Measurements from ENCODE around the gene RRAD.

Gene RRAD

DNA sequence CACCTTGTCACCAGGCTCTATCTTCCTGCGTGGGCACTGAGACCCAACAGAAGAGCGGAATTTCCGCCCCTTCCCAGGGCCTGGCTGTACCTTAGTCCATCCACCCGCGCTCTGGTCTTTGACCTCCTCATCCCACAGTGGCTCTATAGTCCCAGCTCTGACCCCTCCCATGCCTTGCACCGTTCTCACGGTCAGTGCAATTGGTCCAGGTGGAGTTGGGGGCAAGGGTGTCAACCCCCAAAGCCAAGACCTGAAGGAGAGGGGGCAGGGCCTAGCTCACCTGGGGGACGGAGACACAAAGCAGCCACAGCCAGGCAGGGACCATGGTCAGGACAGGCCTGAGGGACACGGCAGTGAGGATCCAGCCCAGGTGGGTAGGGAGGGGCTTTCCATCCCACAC lies 7.6 kb downstream of the RRAD start:
- DNase-seq (ENCODE audit: low read depth in 3 of 3, low spot score in 1 of 3): no peak

- DNase-seq (ENCODE audit: low read depth in 3 of 3, low spot score in 1 of 3): no peak
Measured at GRCh38 chr16:66916518-66916917, 8.8 kb downstream of the RRAD start.

DNA sequence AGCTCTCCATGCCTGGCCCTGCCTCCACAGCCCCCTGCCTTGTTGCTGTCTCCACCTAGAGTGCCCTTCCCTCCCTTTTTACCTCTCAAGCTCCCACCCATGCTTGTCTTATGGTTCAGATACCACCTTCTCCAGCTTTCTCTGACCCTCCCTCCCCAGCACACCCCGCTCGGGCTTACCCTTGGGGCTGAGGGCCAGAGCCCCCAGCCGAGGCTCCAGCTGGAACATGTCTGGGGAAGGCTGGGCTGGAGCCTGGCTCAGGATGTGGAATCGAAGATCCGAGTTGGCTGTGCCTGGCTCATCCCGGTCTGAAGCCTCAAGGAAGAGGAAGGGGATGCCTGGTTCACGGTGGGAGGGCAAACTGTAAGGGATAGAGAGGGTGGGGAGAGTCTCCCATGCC lies 10.3 kb downstream of the RRAD start:
- DNase-seq (ENCODE audit: low read depth in 3 of 3, low spot score in 1 of 3): no peak

GRCh38 chr16:66914541-66914940 lies 10.8 kb downstream of the RRAD start:
- DNase-seq (ENCODE audit: low read depth in 3 of 3, low spot score in 1 of 3): no peak

DNA sequence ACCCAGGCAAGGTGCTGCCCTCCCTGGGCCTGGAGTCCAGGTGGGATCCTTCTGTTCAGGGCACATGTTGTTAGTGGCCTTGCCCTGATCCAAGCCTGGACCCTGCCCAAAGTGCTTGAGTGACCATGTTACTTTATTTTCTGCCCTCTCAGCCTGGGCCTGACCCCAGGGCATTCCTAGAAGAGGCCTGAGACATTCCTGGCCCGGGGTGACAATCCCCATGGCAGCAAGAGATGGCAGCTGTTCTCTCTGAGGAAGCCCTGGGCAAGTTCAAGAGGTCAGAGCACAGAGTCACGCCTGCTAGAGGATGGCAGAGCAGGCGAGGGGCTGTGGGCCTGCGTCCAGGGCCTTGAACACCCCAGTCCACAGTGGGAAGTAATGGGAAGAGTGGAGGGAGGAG lies 11.6 kb downstream of the RRAD start:
- DNase-seq (ENCODE audit: low read depth in 3 of 3, low spot score in 1 of 3): no peak

DNA sequence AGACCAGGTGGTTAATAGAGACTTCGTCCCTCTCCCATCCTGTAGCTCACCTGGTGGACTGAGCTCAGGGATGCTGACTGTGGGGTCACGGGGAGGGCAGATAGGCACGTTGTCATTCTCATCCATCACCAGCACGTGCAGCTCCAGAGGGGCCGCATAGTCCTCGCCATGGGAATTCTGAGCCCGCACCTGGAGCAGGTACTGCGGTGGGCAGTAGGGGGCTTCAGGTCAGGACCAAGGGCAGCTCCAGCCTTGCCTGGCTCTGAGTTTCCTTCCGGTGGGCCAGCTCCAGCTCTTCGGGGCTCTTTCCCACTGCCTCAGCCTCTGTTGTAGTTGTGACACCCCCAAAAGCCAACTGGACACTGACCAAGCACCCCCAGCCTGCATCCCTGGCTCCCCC lies 12.3 kb downstream of the RRAD start:
- DNase-seq (ENCODE audit: low read depth in 3 of 3, low spot score in 1 of 3): no peak

DNA sequence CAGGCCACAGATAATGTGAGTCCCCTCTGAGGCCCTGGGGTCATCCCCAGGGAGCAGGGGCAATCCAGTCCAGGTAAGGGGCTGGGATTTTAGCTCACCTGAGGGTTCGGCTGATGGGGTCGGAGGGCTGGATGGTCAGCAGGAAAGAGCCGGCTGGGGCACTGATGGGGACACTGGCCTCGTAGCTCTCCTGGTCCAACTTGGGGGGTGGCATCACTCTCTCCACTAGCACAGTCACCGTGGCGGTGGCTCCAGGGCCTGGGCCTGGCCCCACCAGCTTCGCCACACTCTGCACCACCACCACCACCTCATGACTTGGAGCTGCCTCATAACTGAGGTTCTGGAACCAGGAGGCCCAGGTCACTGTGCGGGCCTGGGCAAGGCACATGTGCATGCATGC lies 13.5 kb downstream of the RRAD start:
- DNase-seq (ENCODE audit: low read depth in 3 of 3, low spot score in 1 of 3): no peak

GRCh38 chr16:66911112-66911511 lies 14.2 kb downstream of the RRAD start:
- no peak for DNase-seq (ENCODE audit: low read depth in 3 of 3, low spot score in 1 of 3)

DNA sequence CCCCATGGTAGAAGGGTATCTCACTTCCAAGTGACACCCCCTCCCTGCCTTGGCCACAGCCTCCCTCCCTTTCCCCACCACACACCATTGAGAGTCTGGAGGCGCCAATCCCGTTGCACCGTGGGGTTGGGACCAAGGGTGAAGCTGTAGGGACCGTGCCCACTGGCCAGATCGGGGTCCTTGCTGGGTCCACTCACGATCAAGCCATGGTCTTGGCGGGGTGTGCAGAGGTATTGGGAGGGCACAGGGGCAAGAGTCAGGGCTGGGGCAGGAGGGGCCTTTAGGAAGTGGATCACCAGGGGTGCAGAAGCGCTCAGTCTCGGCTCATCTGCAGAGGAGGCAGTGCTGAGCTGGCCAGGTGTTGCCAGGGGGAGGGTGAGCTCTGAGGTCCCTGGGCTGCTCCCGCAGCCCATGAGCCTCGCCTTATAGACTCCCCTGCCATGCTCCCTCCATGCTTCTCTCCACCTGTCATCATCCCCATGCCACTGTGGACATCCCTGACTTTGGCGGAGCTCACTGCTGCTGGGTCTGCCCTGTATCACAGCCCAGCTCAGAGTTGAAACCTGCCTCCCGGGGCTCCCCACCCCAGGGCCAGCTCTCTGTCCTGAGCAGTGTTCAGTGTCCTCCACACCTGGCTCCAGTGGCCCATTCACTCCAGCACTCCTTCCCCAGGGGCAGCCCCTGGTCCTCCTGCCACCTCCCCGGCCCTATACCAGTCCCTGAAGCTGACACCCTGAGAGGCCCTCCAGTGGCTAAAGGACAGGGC lies 15.0 kb downstream of the RRAD start:
- no peak for DNase-seq (ENCODE audit: low read depth in 3 of 3, low spot score in 1 of 3)

GRCh38 chr16:66908762-66909559 lies 16.4 kb downstream of the RRAD start:
- no peak for DNase-seq (ENCODE audit: low read depth in 3 of 3, low spot score in 1 of 3)

DNA sequence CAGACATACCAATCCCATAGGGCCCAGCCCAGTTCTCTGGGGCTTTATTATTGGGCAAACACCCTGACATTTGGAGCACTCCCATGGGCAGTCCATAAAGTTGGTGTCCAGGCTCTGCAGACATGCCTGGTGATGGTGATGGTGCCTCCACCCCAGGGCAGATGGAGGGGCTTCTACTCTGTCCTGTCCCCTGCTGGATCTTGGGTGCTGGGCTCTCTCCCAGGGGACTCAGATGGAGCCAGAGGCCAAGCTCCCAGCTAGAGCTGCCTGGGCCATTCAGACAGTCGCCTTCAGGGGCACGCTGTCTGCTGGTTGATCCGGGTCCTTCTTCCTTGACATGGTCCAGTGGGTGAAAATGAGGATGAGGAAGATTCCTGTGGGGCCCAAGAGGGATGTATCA lies 17.2 kb downstream of the RRAD start:
- no peak for DNase-seq (ENCODE audit: low read depth in 3 of 3, low spot score in 1 of 3)

GRCh38 chr16:66906916-66907836 lies 18.2 kb downstream of the RRAD start:
- no peak for DNase-seq (ENCODE audit: low read depth in 3 of 3, low spot score in 1 of 3)

DNA sequence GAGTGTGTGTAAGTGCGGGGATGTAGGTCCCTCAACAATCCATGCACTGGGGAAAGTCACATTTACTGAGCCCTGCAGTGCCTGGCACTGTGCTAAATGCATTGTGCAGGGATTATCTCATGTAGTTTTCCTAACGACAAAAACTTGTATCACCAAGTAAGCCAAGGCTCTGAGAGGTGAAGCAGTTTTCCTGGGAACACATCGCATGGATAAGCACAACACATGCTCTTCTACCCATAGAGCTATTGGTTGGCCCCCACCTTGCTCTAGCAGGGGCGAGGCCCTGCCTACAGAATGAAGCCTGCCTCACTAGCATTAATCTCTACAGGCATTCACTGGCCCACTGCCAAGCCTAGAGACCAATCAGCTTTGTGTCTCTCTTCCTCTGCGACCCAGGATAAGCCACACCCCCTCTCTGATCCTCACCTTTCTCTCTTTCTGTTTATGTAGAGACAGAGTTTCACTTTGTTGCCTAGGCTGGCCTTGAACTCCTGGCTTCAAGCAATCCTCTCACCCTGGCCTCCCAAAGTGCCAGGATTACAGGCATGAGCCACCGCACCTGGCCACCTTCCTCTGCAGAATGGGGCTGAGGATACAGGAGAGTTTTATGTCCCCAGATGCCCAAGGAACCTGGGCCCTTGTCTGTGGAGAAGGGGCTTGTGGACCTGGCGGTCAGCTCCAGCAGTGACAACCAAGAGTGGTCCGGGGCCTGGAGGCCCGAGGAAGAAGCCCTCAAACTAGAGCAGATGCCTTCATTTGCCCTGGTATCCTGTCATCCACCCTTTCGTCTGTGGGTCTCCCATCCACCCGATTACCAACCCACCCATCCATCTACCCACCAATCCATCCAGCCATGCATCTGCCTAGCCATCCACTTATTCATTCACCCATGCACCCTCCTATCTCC lies 19.4 kb downstream of the RRAD start:
- DNase-seq (ENCODE audit: low read depth in 3 of 3, low spot score in 1 of 3): peak in 1 of 3 donors; percentile 12

- DNase-seq (ENCODE audit: low read depth in 3 of 3, low spot score in 1 of 3): no peak
Measured at GRCh38 chr16:66904846-66905632, 20.3 kb downstream of the RRAD start.

DNA sequence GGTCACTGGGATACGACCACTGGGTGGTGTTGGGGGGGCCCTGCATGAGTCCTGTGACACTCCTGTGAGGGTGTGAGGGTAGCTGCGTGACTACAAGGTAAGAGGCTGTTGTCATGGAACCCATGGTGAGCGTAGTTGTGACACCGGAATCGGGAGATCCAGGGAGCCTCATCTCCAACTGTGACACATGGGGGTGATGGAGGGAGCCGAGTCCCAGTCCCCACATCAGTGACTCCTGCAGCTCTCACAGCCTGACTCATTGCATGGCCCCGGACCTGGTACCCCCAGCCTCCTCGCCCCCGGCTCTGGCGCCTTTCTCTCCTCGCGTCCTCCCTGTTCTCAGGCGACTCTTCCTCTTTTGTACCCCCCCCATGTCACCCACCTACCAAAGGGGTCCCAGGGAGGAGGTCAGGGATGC lies 20.9 kb downstream of the RRAD start:
- no peak for DNase-seq (ENCODE audit: low read depth in 3 of 3, low spot score in 1 of 3)

DNA sequence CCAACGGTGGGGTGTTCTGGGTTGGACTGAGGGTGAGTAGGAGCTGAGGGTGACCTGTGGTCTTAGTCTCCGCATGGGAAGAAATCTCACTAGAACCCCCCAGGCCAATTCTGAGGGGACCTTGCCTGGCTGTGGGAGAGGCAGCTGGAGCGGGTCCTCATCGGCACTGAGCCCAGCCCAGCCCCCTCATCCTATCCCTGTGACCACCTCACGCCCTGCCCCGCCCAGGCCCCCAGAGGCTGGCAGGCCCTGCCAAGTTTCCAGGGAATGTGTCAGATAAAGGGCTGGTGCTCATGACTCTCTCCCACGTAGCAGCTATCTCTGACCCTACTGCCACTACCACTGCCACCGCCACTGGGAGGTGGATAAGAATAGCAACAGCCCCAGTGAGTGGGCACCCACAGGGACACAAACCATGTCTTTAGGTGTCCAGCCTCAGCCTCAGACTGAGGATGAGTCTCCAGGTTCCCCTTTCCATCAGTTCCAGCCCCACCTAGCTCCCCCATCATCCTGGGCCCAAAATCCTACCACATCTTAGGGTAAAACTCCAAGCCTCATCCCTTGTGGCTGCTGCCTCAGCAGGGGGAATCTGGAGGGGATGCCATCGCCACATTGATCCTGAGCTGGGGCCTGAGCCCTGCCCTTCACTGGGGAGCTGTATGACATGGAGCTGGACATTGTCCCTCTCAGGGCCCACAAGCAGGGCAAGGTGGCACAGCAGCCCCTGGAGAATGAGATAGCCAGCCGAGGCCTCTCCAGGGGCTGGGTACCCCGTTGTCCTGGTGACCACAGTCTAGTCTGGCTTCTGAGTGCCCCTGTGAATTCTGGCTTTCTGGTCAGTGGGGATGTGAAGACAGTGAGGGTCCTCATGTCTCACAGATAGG lies 21.5 kb downstream of the RRAD start:
- DNase-seq (ENCODE audit: low read depth in 3 of 3, low spot score in 1 of 3): no peak

- no peak for DNase-seq (ENCODE audit: low read depth in 3 of 3, low spot score in 1 of 3)
Measured at GRCh38 chr16:66902648-66903543, 22.4 kb downstream of the RRAD start.

- no peak for DNase-seq (ENCODE audit: low read depth in 3 of 3, low spot score in 1 of 3)
Measured at GRCh38 chr16:66901626-66902025, 23.7 kb downstream of the RRAD start.
